Left ventricle myocardium inferior (tissue), 1 donor: ENCODE results near the gene ADAMTSL2. TPM values are rescaled to one million over a fixed set of nuclear protein-coding genes. Genes with fewer than 3 reads are reported as not detected.

Source experiments
- DNase-seq: peaks from one replicate; pipeline ENCODE4 v3.0.0-alpha.2; 2020
- H3K27ac ChIP-seq: fragments of 200-600 bp; replicated peaks from 2 replicates; pipeline ENCODE4 v1.8.0; 2021
- H3K27me3 ChIP-seq: fragments of 200-600 bp; 2 replicates; pipeline ENCODE4 v1.8.0; 2021; ENCODE audit warnings: low read depth
- H3K36me3 ChIP-seq: fragments of 200-600 bp; 2 replicates; pipeline ENCODE4 v1.8.0; 2021
- H3K4me1 ChIP-seq: fragments of 200-600 bp; 2 replicates; pipeline ENCODE4 v1.8.0; 2021
- H3K4me3 ChIP-seq: fragments of 200-600 bp; 2 replicates; pipeline ENCODE4 v1.8.0; 2021; ENCODE audit warnings: mild to moderate bottlenecking, moderate library complexity
- H3K9me3 ChIP-seq: fragments of 200-600 bp; replicated peaks from 2 replicates; pipeline ENCODE4 v1.8.0; 2021
- CTCF ChIP-seq: fragments of 200-600 bp; IDR thresholded peaks from 2 replicates; pipeline ENCODE4 v1.8.0; 2021; ENCODE audit warnings: antibody characterized with exemption, mild to moderate bottlenecking, borderline replicate concordance
- intact Hi-C: fragments of 100-400 bp; cut with micrococcal nuclease; formaldehyde crosslinking; loops from one replicate; pipeline ENCODE4 v1.11.0; 2022
- total RNA-seq: library from RNA; stranded (reverse); fragmentation: NEBNext Ultra II Directional; extraction: Animal tissue kit (Norgen Biotek cat#: 25700); gene quantifications from one replicate; pipeline ENCODE4 v1.2.1, GENCODE V29; 2021
- donor health status: DM: no; HTN: yes; CAD: no; lungs with severe emphysema.

Gene ADAMTSL2
- total RNA-seq, 1 donor from 2014 or later, result 6.0 TPM

DNA sequence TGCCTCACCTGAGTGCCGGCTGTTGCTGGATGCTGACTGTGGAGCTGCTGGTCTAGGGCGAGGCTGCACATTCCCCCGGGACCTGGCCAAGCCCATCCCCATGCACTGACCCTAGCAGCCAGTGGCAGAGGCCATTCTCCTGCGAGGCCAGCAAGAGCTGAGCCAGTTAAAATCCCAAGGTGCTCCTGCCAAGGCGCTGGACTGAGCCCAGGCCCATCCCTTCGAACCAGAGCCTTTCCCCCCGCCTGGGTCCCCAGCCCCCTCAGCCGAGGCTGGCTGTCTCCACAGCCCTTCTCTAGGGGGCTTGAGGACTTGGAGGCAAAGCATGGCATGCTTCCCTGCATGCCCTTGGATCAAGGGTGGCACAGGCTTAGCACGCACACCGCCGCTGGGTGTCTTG, 1.6 kb downstream of the ADAMTSL2 start:
- Histone ChIP-seq H3K9me3 (no peaks in the 10 kb centered on the region), H3K36me3 (no peaks in the 10 kb centered on the region), H3K27ac (no peak overlapping the region), H3K27me3 (peaks cover 17% of the 10 kb centered on the region), H3K4me1 (peaks cover 73% of the 10 kb centered on the region), H3K4me3 (peak overlapping the region; percentile 69)
- intact Hi-C loops, result loop anchor here (10.0 kb wide), 1 partner anchor 189 kb away; no protein-coding TSS in a partner anchor
- no peak for DNase-seq
- TF ChIP-seq CTCF, result no peak

DNA sequence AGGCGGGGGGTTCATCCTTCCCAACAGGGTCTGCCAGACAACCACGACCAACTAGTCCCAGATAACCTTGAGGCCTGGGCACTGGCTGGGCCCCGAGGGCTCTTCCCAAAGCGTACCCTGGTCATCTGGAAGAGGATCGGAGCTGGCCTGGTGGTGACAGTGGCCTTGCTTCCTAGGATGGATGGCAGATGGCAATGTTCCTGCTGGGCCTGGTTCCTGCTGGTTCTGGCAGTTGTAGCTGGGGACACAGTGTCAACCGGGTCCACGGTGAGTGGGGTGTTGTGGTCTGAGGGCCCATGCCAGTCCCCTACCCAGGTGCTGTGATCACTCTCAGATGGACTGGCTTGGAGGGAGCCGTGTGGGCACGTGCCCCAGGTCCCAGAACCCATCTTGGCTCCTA, 2.0 kb downstream of the ADAMTSL2 start:
- H3K27ac ChIP-seq, result no peak overlapping the region
- TF ChIP-seq CTCF, result no peak
- H3K4me1 ChIP-seq, result peaks cover 73% of the 10 kb centered on the region
- no peaks in the 10 kb centered on the region for H3K9me3 ChIP-seq
- H3K4me3 ChIP-seq, result peak overlapping the region; percentile 69
- peaks cover 17% of the 10 kb centered on the region for H3K27me3 ChIP-seq
- DNase-seq, result no peak
- intact Hi-C loops, result loop anchor here (10.0 kb wide), 1 partner anchor 188 kb away; no protein-coding TSS in a partner anchor
- no peaks in the 10 kb centered on the region for H3K36me3 ChIP-seq

DNA sequence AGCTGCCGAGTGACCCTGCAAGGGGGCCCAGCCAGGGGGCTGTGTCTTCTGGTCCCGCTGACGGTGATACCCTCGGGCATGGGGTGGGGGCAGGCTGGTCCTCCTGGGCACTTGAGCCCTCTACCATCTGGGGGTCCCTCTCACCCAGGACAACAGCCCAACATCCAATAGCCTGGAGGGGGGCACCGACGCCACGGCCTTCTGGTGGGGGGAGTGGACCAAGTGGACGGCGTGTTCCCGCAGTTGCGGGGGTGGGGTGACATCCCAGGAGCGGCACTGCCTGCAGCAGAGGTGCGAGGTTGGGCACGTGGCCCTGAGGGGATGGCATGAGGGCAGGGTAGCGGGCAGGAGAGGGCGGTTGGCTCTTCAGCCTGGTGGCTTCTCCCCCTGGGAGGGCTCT, 2.8 kb downstream of the ADAMTSL2 start:
- no peak overlapping the region for H3K27ac ChIP-seq
- intact Hi-C loops, result loop anchor here (10.0 kb wide), 1 partner anchor 188 kb away; no protein-coding TSS in a partner anchor
- H3K9me3 ChIP-seq, result no peaks in the 10 kb centered on the region
- DNase-seq, result no peak
- H3K36me3 ChIP-seq, result no peaks in the 10 kb centered on the region
- TF ChIP-seq CTCF, result no peak
- H3K4me1 ChIP-seq, result peaks cover 77% of the 10 kb centered on the region
- no peak overlapping the region for H3K4me3 ChIP-seq
- H3K27me3 ChIP-seq, result peaks cover 12% of the 10 kb centered on the region

- TF ChIP-seq CTCF, result no peak
- intact Hi-C loops, result loop anchor here (10.0 kb wide), 1 partner anchor 187 kb away; no protein-coding TSS in a partner anchor
- Histone ChIP-seq H3K27ac (no peak overlapping the region), H3K9me3 (no peaks in the 10 kb centered on the region), H3K4me3 (no peak overlapping the region), H3K27me3 (peaks cover 6% of the 10 kb centered on the region), H3K36me3 (no peaks in the 10 kb centered on the region), H3K4me1 (peaks cover 74% of the 10 kb centered on the region)
- no peak for DNase-seq
Measured at GRCh38 chr9:133538176-133538575, 3.7 kb downstream of the ADAMTSL2 start.

DNA sequence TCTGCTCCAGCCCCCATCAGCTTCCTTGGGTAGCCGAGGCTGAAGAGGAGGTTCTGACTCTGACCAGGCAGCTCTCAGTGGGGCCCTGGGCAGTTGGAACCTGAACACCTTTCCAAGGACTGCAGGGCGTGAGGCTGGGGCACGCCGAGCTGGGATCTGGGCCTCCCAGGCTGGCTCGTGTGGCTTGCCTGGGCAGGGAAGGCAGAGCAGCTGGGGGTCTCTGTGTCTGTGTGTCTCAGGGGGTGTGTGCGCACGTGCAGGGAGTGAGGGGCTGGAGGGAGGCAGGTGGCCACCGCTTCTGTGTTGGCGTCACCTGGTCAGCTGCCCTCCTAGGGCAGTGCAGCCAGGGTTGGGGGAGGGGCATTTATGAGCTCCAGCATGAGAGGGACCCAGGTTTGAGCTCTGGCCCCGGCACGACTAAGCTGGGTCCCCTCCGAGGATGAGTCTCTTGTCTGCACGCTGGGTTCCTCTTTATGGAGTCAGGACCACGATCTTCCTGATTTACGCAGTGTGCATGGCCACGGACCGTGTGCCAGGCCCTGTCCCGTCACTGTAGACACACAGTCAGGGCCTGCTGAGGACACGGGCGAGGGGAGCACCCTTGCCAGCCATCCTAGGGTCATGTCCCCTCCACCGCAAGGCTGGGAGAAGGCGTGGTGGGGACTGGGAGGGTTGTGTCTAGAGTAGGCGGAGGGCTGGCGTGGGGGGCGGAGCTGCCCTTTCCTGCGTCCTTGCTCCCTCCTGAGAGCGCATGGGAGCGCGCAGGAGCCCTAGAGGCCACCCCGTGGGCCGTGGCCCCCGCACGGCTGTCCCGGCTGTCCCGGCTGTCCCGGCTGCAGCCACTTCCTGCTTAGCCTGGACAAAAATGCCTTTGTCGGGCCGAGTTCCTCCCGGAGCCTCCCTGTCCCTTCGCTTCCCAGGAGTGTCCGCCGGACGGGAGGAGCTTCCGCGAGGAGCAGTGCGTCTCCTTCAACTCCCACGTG, 4.6 kb downstream of the ADAMTSL2 start:
- intact Hi-C loops, result loop anchor here (10.0 kb wide), 1 partner anchor 186 kb away; no protein-coding TSS in a partner anchor
- no peaks in the 10 kb centered on the region for H3K9me3 ChIP-seq
- peaks cover 6% of the 10 kb centered on the region for H3K27me3 ChIP-seq
- H3K27ac ChIP-seq, result peak overlapping the region; percentile 85
- peak overlapping the region; percentile 57 for H3K4me3 ChIP-seq
- peak; percentile 78 for DNase-seq
- no peaks in the 10 kb centered on the region for H3K36me3 ChIP-seq
- no peak for TF ChIP-seq CTCF
- H3K4me1 ChIP-seq, result peaks cover 71% of the 10 kb centered on the region
